Fibroblast of the aortic adventitia (primary cell): ENCODE measurements around the gene TMEM42. TPM values are rescaled to one million over a fixed set of nuclear protein-coding genes. Genes with fewer than 3 reads are reported as not detected.

ENCODE experiments used
- DNase-seq: peaks from one replicate; pipeline ENCODE4 v3.0.0-alpha.2; 2010; ENCODE audit warnings: low read depth
- H3K4me3 ChIP-seq: 2 replicates; pipeline ENCODE4 v1.5.1; 2011; ENCODE audit warnings: low read depth, mild to moderate bottlenecking, control low read depth, low read length, moderate library complexity
- total RNA-seq: library from RNA; depleted of rRNA; stranded (reverse); fragments of >200 nt; gene quantifications from 2 replicates; pipeline ENCODE4 v1.2.3, GENCODE V29; 2012; ENCODE audit warnings: low replicate concordance
- TF ChIP-seq, protein P1 (sequence below): IDR thresholded peaks from 2 replicates; pipeline ENCODE4 v1.5.1; 2011; ENCODE audit warnings: mild to moderate bottlenecking, low read length, control low read depth, inconsistent platforms; ENCODE audit not compliant: insufficient read depth

TMEM42 gene
- total RNA-seq, 1 donor = 13.7 TPM

DNA sequence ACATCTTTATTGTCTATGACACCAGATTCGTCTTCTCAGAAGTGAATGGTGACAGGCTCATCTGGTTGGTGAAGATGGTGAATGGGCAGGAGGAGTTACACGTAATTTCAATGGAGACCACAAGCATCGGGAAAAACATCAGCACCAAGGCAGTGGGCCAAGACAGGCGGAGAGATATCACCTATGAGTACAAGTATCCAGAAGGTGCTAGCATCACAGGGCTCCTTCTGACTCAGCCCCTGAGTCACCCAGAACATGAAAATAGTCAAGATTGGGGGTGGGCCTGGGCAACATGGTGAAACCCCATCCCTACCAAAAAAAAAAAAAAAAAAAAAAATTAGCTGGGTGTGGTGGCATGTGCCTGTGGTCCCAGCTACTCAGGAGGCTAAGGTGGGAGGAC, 45.3 kb downstream of the TMEM42 start:
- DNase-seq = no peak

DNA sequence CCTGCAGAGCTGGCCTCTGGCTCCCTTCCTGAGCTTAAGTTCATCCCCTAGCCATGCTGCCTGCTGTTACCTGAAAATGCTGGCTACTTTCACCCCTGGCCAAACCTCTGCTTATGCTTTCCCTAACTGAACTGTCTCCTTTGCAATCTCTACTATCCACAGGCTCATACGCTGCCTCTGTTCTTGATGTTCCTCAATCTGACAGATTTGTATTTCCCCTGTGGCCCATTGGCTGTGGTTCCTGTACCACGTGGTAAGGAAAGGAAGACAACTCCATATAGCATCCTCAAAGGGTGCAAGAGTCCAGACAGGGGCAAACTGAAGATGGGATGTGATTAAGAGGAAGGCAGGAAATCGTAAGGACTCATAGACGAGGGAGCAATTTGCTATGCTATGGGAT, 45.9 kb downstream of the TMEM42 start:
- no peak for DNase-seq
- TF ChIP-seq, protein P1, sequence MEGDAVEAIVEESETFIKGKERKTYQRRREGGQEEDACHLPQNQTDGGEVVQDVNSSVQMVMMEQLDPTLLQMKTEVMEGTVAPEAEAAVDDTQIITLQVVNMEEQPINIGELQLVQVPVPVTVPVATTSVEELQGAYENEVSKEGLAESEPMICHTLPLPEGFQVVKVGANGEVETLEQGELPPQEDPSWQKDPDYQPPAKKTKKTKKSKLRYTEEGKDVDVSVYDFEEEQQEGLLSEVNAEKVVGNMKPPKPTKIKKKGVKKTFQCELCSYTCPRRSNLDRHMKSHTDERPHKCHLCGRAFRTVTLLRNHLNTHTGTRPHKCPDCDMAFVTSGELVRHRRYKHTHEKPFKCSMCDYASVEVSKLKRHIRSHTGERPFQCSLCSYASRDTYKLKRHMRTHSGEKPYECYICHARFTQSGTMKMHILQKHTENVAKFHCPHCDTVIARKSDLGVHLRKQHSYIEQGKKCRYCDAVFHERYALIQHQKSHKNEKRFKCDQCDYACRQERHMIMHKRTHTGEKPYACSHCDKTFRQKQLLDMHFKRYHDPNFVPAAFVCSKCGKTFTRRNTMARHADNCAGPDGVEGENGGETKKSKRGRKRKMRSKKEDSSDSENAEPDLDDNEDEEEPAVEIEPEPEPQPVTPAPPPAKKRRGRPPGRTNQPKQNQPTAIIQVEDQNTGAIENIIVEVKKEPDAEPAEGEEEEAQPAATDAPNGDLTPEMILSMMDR = no peak
- H3K4me3 ChIP-seq = no peak overlapping the region

More for the DNA sequence above, 45.3 kb downstream of the TMEM42 start:
- TF ChIP-seq, protein P1 = no peak
- H3K4me3 ChIP-seq = no peak overlapping the region

DNA sequence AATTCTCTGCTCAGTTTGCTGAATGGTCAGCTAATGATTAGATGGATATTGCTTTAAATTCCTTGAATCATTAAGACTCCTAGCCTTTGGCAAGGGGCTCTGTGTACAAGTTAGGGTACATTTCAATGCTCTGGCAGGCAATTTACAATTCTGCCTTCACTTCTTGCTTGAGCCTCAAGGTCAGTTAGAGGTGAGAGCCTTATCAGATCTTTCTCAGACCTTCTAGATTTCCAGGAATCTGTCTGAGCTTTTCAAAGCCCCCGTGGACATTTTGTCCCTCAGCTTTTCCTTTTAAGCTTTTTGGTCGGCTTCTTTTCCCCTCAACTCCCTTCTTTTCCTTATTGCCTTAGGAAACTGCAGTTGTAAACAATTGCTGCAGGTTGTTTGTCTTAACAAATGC, 47.4 kb downstream of the TMEM42 start:
- TF ChIP-seq, protein P1 = no peak
- no peak overlapping the region for H3K4me3 ChIP-seq
- DNase-seq = no peak

DNA sequence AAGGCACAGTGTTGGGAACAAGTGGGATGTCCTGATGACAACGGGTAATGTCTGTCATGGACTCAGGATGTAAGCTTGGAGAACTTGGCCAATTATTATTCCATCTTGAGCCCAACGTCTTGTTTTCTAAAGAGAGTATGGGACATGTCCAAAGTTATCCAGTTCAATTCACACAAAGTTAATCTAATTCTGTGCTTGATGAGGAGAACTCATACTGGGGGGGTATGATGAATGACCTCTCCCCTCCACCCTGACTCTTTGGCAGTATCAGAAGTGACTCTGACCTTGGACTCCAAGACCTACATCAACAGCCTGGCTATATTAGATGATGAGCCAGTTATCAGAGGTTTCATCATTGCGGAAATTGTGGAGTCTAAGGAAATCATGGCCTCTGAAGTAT, 49.0 kb downstream of the TMEM42 start:
- no peak for DNase-seq
- no peak overlapping the region for H3K4me3 ChIP-seq
- TF ChIP-seq, protein P1 = no peak

DNA sequence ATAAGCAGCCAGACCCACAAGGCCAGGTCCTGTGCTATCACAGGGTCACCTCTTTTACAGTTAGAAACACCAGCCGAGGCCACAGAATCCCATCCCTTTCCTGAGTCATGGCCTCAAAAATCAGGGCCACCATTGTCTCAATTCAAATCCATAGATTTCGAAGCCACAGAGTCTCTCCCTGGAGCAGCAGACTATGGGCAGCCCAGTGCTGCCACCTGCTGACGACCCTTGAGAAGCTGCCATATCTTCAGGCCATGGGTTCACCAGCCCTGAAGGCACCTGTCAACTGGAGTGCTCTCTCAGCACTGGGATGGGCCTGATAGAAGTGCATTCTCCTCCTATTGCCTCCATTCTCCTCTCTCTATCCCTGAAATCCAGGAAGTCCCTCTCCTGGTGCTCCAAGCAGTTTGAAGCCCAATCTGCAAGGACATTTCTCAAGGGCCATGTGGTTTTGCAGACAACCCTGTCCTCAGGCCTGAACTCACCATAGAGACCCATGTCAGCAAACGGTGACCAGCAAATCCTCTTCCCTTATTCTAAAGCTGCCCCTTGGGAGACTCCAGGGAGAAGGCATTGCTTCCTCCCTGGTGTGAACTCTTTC, 52.3 kb downstream of the TMEM42 start:
- no peak overlapping the region for H3K4me3 ChIP-seq
- peak; percentile 75 for DNase-seq

DNA sequence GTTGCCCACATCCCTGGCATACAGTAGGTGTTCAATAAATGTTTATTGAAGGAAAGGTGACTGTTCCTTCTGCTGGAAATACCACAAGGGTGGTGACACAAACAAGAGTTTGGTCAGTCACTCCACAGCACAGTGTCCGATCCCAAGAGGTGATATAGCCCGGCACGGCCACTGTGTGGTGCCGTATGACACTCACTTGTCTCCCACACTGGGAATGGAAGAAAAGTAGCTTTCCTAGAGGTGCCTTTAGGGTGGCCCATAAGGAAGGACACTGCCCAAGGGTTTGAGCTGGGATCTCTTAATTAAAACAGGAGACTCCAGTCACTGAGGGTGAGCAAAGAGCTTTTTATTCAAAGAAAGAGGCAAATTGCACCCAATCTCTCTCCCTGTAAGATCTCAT, 53.2 kb downstream of the TMEM42 start:
- no peak for DNase-seq
- H3K4me3 ChIP-seq = no peak overlapping the region
- TF ChIP-seq, protein P1 = no peak

More for the DNA sequence above, 52.3 kb downstream of the TMEM42 start:
- TF ChIP-seq, protein P1 = peak; percentile 91

Other genes starting within 250 kb of the TMEM42 start
- 16.4 and 22.2 TPM in 2 replicates for gene ZNF197, start 236.9 kb upstream of the TMEM42 start, total RNA-seq
- 10.1 and 12.9 TPM in 2 replicates for gene ZNF35, start 213.2 kb upstream of the TMEM42 start, total RNA-seq
- gene ZNF502, start 149.3 kb upstream of the TMEM42 start, total RNA-seq = 4.7 and 6.0 TPM in 2 replicates
- gene ZNF501, start 132.3 kb upstream of the TMEM42 start, total RNA-seq = 7.6 and 13.1 TPM in 2 replicates
- gene KIAA1143, start 100.3 kb upstream of the TMEM42 start, total RNA-seq = 27.5 and 33.1 TPM in 2 replicates
- gene KIF15, start 100.1 kb upstream of the TMEM42 start, total RNA-seq = 0.98 and 17.1 TPM in 2 replicates
- gene TGM4, start 12.7 kb downstream of the TMEM42 start, total RNA-seq = not detected in 2 replicates
- 60.2 and 86.8 TPM in 2 replicates for gene ZDHHC3, start 114.3 kb downstream of the TMEM42 start, total RNA-seq
- 26.8 and 80.2 TPM in 2 replicates for gene EXOSC7, start 114.3 kb downstream of the TMEM42 start, total RNA-seq
- 10.5 and 12.4 TPM in 2 replicates for gene CLEC3B, start 164.4 kb downstream of the TMEM42 start, total RNA-seq